IPS-18c (cell line): ENCODE results near the gene REPS1.

Experiments
- H3K4me3 ChIP-seq: 2 replicates; pipeline ENCODE4 v1.7.0; 2013; ENCODE audit warnings: low read depth, mild to moderate bottlenecking, low read length, moderate library complexity; ENCODE audit not compliant: insufficient read depth
- H3K9me3 ChIP-seq: one replicate; pipeline ENCODE4 v1.6.1; 2013; ENCODE audit warnings: mild to moderate bottlenecking, low read length, moderate library complexity; ENCODE audit not compliant: control insufficient read depth, insufficient read depth

REPS1 gene

DNA sequence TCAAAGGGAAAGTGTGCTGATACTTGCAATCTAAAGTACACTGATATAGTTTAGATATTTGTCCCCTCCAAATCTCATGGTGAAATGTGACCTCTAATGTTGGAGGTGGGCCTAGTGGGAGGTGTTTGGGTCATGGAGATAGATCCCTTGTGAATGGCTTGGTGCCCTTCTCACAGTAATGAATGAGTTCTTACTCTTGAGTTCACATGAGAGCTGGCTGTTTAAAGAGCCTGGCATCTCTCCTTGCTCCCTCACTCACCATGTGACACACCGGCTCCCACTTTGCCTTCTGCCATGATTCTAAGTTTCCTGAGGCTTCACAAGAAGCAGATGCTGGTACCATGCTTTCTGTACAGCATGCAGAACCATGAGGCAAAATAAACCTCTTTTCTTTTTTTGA lies 78.1 kb downstream of the REPS1 start:
- no peak overlapping the region for H3K4me3 ChIP-seq
- H3K9me3 ChIP-seq: no peaks in the 10 kb centered on the region

DNA sequence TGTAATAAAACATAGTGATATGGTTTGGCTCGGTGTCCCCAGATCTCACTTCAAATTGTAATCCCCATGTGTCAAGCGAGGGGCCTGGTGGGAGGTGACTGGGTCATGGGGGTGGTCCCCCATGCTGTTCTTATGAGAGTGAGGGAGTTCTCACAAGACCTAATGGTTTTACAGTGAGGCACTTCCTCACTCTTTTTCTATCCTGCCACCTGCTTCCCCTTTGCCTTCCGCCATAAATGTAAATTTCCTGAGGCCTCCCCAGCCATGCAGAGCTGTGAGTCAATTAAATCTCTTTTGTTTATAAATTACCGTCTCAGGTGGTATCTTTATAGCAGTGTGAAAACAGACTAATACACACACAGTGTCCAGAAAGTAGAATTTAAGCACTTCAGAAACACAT lies 78.5 kb downstream of the REPS1 start:
- Histone ChIP-seq H3K9me3 (no peaks in the 10 kb centered on the region), H3K4me3 (no peak overlapping the region)

GRCh38 chr6:138907167-138907566 lies 80.9 kb downstream of the REPS1 start:
- H3K4me3 ChIP-seq: no peak overlapping the region
- no peaks in the 10 kb centered on the region for H3K9me3 ChIP-seq

DNA sequence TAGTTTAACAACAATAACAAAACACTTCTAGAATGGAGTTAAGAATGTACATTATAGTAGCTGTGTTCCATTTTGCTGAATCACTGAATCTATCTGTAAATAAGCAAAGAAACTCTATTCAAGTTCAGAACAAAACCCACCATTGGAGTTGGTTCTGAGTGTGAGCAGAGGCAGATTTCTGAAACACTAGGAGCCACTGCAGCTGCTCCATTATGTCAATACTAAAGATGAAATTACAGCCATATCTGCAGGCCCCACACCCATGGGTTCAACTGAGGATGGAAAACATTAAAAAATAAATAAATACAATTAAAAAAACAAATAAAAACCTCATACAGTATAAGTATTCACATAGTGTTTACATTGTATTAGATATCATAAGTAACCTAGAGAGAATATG lies 91.0 kb downstream of the REPS1 start:
- H3K4me3 ChIP-seq: no peak overlapping the region
- H3K9me3 ChIP-seq: no peaks in the 10 kb centered on the region

DNA sequence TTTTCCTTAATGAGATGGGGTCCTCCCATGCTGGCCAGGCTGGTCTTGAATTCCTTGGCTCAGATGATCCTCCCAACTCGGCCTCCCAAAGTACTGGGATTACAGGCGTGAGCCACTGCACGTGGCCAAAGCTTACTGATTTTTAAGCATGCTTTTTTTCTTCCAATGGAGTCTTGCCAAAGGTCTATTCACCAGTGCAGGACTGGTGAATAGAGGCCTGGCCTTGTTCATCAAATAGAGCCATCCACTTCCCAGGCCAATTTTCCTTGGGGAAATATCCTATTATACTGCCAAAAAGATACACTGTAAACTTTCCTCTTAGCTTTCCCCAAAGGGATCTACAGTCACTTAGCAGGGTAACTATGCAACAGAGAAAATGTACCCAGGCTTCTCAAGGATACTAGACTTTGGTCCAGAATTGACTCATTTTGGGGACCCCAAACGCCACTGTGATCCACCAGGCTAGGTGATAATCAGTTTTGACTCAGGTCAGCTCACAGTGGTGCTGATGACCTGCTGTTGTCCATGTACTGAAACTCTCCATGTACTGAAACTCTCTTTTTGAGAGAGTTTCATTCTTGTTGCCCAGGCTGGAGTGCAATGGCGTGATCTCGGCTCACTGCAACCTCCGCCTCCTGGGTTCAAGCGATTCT lies 91.8 kb downstream of the REPS1 start:
- H3K4me3 ChIP-seq: no peak overlapping the region

DNA sequence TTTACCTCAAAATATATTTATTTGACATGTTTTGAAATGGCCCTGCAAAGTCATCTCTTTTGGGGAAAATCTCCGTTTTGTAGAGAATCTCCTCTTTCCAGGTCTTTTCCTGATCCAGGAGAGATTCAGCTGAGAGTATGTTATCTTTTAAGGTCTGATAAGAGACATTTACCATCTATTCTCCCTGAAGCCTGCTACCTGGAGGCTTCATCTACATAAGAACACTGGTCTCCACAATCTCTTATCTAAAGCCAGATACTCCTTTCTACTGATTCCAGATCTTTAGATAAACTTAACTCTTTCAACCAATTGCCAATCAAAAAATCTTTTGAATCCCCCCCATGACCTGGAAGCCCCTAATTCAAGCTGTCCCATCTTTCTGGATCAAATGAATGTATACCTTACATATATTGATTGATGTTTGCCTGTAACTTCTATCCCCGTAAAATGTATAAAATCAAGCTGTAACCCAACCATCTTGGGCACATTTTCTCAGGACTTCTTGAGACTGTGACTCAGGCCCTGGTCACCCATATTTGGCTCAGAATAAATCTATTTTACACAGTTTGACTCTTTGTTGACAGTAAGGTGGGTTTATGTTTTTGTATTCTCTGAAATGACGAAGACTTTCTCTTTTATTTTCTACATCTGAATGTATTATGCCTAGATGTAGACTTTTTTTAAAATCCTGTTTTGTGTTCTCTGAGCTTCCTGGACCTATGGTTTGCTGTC lies 96.6 kb downstream of the REPS1 start:
- H3K9me3 ChIP-seq: no peaks in the 10 kb centered on the region
- no peak overlapping the region for H3K4me3 ChIP-seq

More for the DNA sequence above, 91.8 kb downstream of the REPS1 start:
- H3K9me3 ChIP-seq: no peaks in the 10 kb centered on the region

DNA sequence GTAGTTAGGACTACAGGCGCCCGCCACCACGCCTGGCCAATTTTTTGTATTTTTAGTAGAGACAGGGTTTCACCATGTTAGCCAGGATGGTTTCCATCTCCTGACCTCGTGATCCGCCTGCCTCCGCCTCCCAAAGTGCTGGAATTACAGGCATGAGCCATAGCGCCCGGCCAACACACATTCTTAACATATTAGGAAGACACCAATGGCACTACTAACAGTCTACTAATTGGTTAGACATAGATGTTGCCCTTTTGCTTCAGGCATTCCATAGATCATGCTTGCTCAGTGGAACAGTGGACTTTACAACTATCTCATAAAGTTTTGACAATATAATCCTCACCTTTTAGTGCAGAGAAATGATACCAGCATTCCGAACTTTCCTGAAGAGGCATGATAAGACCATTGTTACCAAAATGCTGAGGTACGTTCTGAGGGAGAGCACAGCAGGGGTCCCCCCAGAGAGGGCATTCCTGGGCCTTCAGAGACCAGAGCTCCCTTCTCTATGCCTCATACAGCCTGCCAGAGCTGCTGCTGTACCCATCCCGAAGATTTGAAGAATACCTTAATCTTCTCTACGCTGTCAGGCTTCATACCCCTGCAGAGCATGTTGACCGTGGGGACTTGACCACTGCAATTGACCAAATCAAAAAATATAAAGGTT lies 102.8 kb downstream of the REPS1 start:
- H3K9me3 ChIP-seq: no peaks in the 10 kb centered on the region

GRCh38 chr6:138882369-138883017 lies 105.6 kb downstream of the REPS1 start:
- H3K9me3 ChIP-seq: no peaks in the 10 kb centered on the region
- no peak overlapping the region for H3K4me3 ChIP-seq

More for the DNA sequence above, 102.8 kb downstream of the REPS1 start:
- H3K4me3 ChIP-seq: no peak overlapping the region

DNA sequence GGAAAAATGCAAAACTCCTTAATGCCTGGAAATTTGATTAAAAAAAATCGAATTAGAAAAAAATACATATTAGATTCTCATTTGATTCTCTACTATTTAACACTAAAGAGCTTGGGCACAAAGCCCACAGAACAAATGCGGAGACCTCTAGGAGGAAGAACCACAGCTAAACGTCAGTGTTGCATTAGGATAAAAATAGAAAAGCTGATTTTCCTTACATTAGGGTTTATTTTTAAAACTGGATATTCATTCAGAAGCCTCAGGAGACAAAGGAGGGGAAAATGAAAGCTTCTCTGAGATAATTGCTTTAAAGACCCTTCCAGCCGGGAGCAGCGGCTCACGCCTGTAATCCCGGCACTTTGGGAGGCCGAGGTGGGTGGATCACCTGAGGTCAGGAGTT lies 114.9 kb downstream of the REPS1 start:
- H3K9me3 ChIP-seq: no peaks in the 10 kb centered on the region
- no peak overlapping the region for H3K4me3 ChIP-seq

- Histone ChIP-seq H3K4me3 (no peak overlapping the region), H3K9me3 (no peaks in the 10 kb centered on the region)
These were observed 118.7 kb downstream of the REPS1 start for GRCh38 chr6:138869398-138869797.

DNA sequence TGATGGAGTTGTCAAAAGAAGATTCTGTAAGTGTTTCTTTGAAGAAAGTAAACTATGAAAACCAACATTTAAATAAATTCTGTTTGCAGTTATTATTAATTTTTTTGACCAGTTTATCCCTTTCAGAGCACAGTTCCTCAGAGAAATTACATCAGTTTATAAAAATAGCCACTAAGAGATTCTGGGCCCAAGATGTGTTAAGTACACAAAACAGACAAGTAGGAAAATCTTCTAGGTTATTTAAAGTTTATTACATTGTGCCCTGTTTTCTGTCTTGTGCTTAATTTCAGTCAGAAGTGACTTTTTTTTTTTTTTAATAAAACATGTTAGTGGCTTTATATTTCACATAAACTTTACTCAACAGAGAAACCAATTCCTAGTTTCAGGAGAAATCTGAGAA lies 119.9 kb downstream of the REPS1 start:
- Histone ChIP-seq H3K9me3 (no peaks in the 10 kb centered on the region), H3K4me3 (no peak overlapping the region)

DNA sequence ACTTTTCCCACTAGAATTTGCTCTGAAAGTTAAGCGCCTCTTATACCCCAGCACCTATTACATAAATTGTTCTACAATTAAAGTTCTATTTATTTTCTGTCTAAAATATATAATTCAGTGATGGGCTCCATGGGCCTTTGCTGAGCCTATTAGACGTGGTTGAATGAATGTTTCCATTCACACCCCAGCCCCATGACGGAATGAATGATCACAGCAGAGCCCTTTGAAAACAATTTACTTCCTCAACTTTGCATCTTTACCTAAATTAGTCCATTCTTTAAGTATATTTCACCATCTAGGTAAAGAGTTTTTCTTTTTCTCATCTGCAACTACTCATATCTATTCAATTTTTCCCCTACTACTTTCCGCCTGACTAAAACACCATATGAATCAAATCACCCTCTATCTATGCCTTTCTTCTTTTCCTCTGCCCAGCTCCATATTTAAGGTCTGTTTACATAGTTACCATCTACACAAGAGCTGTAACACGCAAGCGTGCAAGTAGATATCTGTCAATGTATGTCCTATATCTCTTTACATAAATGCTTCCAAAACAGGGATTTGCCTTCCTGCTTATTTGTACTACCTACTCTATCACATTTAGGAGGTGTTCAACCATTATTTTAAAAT lies 122.5 kb downstream of the REPS1 start:
- Histone ChIP-seq H3K4me3 (no peak overlapping the region), H3K9me3 (no peaks in the 10 kb centered on the region)

GRCh38 chr6:138864343-138864890 lies 123.6 kb downstream of the REPS1 start:
- no peaks in the 10 kb centered on the region for H3K9me3 ChIP-seq
- H3K4me3 ChIP-seq: no peak overlapping the region

DNA sequence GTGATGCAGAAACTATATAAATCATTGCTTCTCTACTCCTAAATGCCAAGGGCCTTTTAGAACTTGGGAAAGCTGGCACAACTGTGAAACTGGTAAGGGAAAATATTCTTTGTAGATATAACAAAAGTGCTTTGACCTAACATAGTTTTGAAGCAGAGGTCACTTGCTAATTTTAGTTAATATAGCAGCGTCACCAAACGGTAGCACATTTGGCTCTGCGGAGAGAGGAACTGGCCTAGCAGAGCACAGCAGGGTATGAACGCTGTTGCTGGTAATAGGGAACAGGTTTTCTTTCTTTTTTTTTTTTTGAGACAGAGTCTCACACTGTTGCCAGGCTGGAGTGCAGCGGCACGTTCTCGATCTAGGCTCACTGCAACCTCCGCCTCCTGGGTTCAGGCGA lies 124.7 kb downstream of the REPS1 start:
- Histone ChIP-seq H3K4me3 (no peak overlapping the region), H3K9me3 (no peaks in the 10 kb centered on the region)

DNA sequence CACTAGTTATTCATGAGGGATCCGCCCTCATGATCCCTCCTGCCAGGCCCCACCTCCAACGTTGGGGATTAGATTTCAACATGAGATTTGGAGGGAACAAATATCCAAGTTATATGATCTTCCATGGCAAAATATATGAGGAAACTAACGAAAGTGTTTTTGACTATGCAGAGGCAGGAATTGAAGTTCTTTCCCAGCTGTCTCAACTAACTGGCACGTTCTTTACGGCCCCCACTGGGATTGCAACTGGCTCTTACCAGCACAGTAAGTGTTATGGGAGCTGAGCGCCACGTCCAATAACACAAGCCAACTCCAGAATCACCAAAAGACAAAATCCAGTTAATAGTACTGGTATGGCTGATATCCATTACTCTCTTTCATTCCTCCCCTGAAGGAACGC lies 125.6 kb downstream of the REPS1 start:
- Histone ChIP-seq H3K9me3 (no peaks in the 10 kb centered on the region), H3K4me3 (no peak overlapping the region)

- no peaks in the 10 kb centered on the region for H3K9me3 ChIP-seq
- H3K4me3 ChIP-seq: no peak overlapping the region
These were observed 130.3 kb downstream of the REPS1 start for GRCh38 chr6:138857775-138858174.

DNA sequence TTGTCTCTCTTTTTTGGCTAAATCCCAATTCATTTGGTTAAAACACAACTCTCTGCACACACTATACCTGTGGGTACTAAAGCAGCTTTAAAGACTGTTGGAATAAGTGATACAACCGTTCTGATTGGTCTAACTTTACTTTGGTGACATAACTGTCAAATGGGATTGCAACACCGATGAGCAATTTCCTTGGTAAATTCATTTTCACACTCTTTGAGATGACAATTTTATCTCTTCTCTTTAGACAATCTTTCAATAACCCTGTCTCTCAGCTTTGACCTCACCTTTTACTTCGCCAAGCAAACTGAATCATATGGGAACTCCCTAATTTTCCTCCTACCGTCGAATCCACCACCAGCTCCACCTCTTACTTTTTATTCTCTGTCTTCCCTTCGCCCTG lies 131.4 kb downstream of the REPS1 start:
- H3K4me3 ChIP-seq: no peak overlapping the region
- H3K9me3 ChIP-seq: no peaks in the 10 kb centered on the region
